ENCODE data around the gene PSMA2.
"Not testable (repeated sequence)": the region's sequence is repeated elsewhere in the genome, so short reads cannot be mapped to it uniquely, and the experiment has no call there.

Gene PSMA2

DNA sequence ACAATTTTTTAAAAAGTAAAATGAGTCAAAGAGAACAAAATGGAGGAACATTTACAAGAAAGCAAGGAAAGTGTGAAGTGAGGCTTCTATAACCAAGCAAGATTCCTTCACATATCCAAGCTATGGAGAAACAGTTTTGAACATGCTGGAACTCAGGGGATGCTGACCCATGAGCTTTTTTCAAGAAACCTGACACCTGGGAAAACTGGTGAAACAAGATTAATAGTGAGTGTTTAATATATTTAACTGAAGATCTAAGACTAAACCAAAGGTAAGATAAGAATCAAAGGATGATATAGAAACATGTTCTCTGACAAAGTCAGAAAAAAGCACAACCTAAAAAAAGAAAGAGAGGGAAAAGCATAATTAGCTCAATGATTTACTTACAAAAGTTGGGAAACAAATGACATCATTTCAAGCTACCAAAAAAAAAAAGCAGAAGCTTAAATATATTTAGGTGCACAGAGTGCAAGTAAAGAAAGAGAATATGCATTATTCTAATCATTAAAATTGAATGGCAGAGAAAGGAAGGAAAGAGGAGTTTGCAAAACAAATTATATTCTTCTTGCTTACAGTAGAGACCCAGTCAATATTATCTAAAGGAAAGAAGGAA, 45.0 kb downstream of the PSMA2 start:
- DNase-seq (ENCODE audit: low read depth), result no peak
- H3K4me3 ChIP-seq (ENCODE audit: low read depth, low read length), result no peak overlapping the region
- TF ChIP-seq, protein P1, sequence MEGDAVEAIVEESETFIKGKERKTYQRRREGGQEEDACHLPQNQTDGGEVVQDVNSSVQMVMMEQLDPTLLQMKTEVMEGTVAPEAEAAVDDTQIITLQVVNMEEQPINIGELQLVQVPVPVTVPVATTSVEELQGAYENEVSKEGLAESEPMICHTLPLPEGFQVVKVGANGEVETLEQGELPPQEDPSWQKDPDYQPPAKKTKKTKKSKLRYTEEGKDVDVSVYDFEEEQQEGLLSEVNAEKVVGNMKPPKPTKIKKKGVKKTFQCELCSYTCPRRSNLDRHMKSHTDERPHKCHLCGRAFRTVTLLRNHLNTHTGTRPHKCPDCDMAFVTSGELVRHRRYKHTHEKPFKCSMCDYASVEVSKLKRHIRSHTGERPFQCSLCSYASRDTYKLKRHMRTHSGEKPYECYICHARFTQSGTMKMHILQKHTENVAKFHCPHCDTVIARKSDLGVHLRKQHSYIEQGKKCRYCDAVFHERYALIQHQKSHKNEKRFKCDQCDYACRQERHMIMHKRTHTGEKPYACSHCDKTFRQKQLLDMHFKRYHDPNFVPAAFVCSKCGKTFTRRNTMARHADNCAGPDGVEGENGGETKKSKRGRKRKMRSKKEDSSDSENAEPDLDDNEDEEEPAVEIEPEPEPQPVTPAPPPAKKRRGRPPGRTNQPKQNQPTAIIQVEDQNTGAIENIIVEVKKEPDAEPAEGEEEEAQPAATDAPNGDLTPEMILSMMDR (IDR thresholded peaks at IDR 0.05; ENCODE audit: insufficient read depth, low read depth, low read length, missing control alignments), result no peak

DNA sequence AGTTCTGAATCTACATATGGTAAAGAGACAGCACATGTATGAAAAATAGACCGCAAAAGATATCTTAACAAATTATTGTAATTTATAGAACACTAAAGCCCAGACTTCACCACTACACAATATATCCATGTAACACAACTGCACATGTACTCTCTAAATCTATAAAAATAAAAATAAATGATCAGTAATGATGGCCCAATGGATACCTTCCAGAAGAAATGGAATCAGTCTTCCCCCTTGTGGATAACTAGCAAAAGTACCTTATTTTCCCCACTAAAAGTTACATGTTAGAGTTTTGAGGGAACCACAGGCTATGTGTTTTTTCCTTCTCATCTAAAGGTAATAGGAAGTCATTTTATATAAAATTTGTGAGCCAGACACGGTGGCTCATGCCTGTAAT, 45.8 kb downstream of the PSMA2 start:
- H3K4me3 ChIP-seq (ENCODE audit: low read depth, low read length), result no peak overlapping the region
- DNase-seq (ENCODE audit: low read depth), result no peak
- TF ChIP-seq, protein P1 (IDR thresholded peaks at IDR 0.05; ENCODE audit: insufficient read depth, low read depth, low read length, missing control alignments), result peak; percentile 4

DNA sequence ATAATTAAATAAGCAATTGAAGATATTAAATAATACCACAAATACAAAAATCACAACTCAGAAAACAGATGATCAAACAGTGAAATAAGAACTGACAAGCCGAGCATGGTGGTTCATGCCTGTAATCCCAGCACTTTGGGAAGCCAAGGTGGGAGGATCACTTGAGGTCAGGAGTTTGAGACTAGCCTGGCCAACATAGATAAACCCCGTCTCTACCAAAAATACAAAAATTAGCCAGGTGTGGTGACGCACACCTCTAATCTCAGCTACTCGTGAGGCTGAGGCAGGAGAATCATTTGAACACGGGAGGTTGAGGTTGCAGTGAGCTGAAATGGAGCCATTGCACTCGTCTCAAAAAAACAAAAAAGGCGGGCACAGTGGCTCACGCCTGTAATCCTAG, 46.8 kb downstream of the PSMA2 start:
- not testable (repeated sequence) for H3K4me3 ChIP-seq (ENCODE audit: low read depth, low read length)

DNA sequence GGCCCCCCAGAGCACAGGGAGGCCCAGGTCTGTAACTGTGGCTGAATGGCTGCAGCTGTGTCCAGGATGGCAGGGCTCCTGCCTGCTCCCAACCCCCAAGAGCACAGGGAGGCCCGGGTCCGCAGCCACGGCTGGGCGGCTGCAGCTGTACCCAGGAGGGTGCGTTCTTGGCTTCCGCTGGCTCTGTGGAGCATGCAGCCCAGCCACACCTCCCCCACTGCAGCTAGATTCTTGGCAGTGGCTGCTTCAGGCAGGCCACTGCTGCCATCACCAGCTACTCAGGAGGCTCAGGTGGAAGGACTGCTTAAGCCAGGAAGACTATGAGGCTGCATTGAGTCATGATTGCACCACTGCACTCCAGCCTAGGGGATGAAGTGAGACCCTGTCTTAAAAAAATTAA, 48.0 kb downstream of the PSMA2 start:
- DNase-seq (ENCODE audit: low read depth), result peak; percentile 46
- TF ChIP-seq, protein P1 (IDR thresholded peaks at IDR 0.05; ENCODE audit: insufficient read depth, low read depth, low read length, missing control alignments), result no peak
- H3K4me3 ChIP-seq (ENCODE audit: low read depth, low read length), result no peak overlapping the region

More for the DNA sequence above, 46.8 kb downstream of the PSMA2 start:
- not testable (repeated sequence) for DNase-seq (ENCODE audit: low read depth)

DNA sequence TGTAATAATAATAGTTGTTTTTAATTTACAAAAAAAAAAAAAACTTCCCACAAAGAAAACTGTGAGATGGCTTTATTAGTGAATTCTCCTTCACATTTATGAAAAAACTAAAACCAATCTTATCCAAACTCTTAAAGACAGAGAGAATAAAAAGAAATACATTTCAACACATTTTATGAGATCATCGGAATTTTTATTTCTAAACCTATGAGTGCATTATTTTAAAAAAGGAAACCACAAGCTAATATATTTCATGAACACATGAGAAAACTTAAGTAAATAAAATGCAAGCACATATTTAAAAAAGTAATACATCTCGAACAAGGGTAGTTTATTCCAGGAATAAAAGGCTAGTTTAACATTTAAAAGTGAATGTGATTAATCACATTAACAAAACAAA, 51.6 kb downstream of the PSMA2 start:
- TF ChIP-seq, protein P1 (IDR thresholded peaks at IDR 0.05; ENCODE audit: insufficient read depth, low read depth, low read length, missing control alignments), result no peak
- H3K4me3 ChIP-seq (ENCODE audit: low read depth, low read length), result no peak overlapping the region
- DNase-seq (ENCODE audit: low read depth), result no peak

DNA sequence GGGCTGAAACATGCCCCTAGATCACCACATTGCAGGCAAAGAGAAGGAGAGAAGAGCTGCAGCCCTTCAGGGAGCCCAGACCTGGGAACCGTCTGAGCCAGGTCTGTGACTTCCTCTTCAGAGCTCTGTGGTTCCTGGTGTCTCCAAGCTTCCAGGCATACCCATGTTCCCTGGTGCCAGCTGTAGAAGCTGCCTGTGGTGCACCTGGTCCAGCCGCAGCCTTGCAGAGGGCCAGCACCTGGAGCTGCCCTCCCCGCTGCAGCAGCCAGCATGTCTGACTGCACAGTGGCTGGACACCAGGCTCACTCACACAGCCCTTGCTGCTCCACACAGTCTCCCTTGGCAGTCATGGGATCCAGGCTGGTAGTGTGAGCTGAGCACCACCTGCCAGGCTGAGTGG, 53.7 kb downstream of the PSMA2 start:
- TF ChIP-seq, protein P1 (IDR thresholded peaks at IDR 0.05; ENCODE audit: insufficient read depth, low read depth, low read length, missing control alignments), result no peak
- H3K4me3 ChIP-seq (ENCODE audit: low read depth, low read length), result no peak overlapping the region
- DNase-seq (ENCODE audit: low read depth), result no peak

DNA sequence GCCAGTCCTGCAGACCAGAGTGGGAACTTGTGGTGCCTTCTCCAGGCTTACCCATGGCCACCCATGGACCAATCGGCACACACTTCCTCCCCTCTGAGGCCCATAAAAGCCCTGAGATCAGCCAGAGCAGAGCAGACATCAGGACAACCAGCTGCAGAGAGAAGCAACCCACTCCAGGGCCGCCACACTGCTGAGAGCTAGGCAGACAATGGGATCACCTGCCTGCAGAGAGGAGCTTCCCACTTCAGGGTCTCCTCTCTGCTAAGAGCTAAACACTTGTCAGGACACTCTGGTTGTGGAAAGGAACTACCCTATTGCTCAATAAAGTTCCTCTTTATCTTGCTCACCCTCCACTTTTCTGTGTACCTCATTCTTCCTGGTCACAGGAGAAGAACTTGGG, 54.1 kb downstream of the PSMA2 start:
- DNase-seq (ENCODE audit: low read depth), result no peak

More for the DNA sequence above, 54.1 kb downstream of the PSMA2 start:
- TF ChIP-seq, protein P1 (IDR thresholded peaks at IDR 0.05; ENCODE audit: insufficient read depth, low read depth, low read length, missing control alignments), result no peak
- no peak overlapping the region for H3K4me3 ChIP-seq (ENCODE audit: low read depth, low read length)
